GM21825 (cell line): Measurements from ENCODE around the gene PTOV1.

ENCODE experiments used
- ATAC-seq: cut with Tn5 transposase; IDR thresholded peaks from one replicate; pipeline ENCODE4 v1.9.1; 2021; ENCODE audit warnings: mild to moderate bottlenecking, moderate library complexity; ENCODE audit not compliant: unreplicated experiment

PTOV1 gene

DNA sequence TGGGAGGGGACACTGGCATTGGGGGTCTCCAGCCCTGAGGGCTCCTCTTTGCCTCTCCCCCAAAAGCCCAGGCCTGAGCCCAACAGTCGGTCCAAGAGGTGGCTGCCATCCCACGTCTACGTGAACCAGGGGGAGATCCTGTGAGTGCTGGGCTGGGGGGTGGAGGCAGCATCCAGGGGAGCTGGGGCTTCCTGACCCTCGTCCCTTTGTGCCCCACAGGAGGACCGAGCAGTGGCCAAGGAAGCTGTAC, 6.8 kb downstream of the PTOV1 start:
- ATAC-seq: no peak

DNA sequence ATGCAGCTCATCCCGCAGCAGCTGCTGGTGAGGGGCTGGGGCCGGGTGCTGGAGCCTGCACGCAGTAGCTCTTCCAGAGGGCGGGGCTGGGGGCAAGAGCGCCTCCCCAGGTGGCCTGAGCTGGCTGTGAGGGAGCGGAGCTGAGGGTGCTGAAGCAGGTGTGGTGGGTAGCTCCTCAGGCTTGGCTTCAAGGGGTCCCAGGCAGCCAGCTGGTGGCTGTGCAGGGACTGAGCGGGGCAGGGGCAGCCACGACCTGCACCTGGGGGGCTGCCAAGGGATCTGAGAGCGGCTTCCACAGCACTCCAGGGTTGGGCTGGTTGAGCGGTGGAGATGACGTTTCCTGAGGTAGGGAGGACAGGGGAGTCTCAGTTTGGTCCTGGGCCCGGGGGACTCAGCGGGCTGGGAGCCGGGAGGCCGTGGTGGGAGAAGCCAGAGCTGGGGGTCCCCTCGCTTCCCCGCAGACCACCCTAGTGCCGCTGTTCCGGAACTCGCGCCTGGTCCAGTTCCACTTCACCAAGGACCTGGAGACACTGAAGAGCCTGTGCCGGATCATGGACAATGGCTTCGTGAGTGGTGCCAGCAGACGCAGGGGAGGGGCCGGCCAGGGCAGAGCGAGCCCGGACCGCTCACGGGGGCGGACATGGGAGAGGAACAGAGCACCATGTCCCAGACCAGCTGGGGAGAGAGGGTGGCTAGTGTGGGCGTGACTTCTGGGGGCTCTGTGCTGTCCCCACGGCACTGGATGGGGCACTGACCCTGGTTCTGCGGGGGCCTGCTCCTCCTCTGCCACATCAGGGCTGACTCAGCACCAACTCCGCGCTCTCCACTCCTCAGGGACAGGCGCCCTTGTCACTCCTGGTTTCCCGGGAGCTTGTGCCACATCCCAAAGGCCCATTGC, 7.4 kb downstream of the PTOV1 start:
- no peak for ATAC-seq

DNA sequence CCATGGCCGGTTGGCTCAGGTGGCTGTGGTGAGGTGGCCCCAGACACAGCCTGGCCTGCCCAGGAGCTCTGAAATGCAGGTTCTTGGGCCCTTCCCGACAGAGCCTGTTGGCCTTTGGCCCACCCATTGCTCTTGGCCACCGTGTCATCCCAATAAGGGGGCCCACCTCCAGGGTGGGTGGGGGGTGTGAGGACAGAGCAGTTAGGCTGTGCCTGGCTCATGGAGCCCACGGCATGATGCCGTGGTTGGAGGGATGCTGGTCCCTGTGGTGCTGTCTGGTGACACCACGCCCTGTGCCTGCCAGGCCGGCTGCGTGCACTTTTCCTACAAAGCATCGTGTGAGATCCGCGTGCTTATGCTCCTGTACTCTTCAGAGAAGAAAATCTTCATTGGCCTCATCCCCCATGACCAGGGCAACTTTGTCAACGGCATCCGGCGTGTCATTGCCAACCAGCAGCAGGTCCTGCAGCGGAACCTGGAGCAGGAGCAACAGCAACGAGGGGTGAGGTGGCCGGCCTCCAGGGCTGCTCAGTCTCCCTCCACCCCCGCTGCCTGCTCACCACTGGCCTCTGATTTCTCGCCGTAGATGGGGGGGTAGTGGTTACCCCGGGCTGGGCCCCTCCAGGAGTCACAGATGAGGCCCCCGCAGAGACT, 8.8 kb downstream of the PTOV1 start:
- no peak for ATAC-seq

DNA sequence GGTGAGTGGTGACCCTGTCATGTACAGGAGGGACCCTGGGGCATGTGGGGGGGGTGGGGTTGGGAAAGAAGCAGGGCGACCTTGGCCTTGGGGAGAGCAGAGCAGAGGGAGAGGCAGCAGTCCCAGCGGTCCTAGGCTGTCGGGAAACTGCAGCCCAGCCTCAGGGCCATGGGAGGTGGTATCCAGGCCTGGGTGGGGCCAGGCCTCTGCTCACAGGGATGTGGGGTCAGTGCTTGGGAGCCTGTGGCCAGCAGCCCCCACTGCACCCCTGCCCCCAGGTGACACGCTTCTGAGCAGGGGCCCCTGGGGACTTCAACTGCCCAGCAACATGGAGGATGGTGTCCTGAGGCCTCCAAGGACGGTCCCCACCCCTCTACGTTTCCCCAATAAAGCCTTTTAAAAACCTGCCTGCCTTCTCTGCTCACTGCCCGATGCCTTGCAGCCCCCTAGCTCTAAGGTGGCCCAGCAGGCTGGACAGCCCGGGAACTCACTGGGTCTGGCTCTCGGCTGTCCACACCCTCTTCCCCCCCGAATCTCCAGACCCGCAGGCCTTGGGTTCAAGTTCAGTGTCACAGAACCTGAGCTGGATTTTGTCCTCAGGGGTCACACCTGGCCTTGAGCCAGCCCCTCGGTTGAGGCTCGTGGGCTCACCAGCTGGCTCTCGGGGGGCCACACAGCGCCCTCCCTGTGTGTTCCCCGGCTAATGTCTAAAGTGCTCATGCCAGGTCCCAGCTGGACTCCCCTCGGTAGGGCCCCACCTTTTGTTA, 9.6 kb downstream of the PTOV1 start:
- ATAC-seq: no peak

DNA sequence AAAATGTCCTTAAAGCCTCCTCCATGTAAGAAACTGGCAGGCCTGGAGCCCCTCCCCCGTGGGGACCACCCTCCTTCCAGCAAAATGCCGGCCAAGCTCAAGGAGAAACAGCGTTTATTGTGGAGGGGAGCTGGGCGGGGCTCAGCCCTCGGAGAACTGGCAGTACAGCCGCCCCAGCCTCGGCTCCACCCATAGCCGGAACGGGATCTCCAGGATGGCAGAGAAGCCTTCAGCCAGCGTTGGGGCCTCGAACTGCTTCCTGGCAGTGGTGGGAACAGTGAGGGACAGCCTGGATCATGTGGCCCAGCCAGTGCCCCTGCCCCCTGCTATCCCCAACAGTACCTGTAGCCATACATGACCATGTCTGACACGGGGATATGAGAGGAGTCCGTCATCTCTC, 10.1 kb downstream of the PTOV1 start:
- ATAC-seq: no peak

DNA sequence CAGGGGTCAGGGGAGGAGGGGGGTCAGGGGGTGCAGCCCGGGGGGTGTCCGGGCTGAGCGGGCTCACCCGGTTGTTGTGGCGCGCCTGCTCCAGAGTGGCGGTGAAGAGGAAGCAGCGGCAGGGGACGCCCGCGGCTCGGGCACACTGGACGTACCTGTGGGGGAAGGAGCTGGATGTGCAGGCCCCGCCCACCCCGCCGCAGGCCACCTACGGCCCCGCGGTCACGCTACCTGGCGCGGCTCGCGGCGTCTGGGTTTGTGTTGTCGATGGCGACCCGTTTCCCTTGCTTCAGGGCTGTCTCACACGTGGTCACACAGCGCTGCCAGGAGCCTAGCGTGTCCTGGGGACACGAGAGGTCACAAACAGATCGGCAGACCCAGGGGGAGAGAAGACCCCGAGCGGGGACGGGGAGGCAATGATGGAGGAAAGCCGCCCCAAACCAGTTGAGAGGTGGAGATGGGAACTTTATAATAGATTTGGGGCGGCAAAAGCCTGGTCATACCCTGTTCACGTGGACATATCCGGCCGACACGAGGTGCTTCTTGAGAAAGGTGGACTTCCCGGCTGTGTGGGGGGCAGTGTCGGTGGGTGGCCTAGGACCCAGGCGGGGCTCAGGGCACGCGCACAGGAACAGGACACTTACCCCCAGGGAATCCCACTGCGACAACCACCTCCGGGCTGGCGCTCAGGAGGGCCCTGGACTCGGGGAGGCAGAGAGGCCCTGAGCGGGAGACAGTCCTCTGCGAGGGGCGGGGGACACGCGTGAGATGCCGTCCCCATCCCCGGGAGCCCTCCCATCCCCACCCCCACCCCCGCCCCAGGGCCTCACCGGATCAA, 10.8 kb downstream of the PTOV1 start:
- no peak for ATAC-seq

DNA sequence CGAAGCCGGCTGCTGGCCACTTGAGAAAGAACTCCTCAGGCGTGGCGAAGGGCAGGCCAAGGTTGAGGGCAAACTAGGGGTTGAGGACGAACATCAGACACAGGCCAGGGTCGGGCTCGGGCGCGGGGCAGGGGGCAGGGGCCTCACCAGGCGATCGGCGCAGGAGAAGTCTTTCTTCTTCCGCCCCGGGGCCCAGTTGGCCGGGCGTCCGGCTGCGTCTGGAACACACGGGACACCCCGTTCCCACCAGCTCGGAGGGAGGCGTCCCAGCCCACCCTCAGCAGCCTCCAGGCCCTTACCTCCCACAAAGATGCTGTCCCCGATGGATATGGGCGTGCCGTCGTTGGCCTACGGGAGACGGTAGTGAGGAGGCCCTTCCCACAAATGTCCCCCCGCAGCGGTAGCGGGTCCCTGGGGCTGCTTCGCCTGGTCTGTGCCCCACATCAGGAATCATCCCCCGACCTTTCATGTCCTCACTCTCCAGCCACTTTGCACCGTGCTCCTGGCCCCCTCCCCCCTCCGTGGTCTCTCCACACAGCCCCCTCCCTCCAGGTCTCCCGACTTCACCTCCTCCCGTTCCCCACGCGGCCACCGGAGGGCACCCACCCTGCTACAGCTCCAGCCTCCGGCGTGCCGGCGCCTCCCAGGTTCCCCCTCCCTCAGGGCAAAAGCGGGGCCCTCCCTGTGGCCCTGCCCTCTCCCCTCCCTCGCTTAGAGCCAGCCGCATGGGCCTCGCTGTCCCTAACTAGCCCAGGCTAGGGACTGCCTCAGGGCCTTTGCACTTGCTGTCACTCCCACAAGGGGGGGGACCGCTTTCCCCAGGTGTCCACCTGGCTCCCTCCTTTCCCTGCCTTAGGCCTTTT, 11.7 kb downstream of the PTOV1 start:
- no peak for ATAC-seq

DNA sequence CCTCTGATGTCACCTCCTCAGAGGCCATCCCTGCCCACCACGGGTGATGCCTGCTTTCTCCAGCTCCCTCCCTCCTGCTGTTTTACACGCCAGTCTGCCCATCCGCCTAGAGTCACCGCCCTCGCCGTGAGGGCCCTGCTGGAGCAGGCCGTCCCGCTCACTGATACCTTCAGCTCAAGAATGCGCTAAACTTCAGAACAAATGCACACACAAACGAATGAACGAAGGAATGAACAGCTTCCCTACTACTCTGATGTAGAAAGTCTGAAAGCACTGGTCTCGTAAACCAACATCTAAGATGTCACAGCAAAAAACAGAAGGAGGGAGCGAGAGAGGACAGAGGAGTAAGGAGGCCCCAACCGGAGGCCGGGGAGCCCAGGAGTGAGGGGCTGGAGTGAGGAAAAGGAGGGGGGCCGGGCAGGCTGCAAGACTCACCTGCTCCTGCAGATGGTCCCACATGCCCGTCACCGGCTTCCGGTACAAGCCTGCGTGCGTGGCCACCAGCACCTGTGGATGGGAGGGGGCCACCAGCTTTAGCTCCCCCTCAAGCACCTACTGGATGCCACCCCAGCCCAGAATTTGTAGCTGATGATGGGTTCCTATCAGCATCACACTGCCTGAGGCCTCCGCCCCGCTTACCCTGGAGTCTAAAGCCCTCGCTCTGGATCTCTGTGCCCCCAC, 12.4 kb downstream of the PTOV1 start:
- no peak for ATAC-seq

DNA sequence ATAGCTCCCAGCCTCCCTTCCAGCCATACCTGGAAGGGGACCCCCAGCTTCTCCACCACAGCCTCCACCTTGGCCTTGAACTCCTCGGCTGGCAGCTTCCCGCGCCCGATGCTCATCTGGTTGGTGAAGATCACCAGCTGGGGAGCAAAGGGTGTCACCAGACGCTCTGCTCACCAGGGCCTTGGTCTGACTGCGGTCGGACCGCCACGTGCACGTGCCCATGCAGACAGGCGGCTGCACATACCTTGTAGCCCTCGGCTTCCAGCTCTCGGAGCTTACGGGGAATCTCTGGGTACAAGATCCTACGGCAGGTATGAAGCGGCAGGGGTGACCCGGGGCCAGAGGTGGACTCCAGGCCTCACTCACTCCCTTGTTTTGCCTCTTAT, 13.0 kb downstream of the PTOV1 start:
- ATAC-seq: no peak

DNA sequence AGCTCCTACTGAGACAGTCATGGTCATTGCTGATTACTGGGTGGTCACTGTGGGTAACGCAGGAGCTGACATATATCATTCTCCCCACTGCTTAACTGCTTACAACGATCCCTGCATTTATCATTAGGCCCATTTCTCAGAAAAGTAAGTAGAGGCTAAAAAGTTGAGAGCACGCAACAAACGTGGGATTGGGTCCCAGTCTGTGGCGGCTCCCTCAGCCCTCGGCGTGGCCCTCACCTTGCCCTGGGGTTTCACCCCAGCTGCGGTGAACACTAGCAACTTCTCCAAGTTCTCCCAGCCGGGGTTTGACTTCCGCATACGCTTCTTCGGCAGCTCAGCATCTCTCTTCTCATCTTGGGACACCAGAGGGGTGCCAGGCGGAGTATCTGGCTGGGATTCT, 13.9 kb downstream of the PTOV1 start:
- ATAC-seq: no peak

DNA sequence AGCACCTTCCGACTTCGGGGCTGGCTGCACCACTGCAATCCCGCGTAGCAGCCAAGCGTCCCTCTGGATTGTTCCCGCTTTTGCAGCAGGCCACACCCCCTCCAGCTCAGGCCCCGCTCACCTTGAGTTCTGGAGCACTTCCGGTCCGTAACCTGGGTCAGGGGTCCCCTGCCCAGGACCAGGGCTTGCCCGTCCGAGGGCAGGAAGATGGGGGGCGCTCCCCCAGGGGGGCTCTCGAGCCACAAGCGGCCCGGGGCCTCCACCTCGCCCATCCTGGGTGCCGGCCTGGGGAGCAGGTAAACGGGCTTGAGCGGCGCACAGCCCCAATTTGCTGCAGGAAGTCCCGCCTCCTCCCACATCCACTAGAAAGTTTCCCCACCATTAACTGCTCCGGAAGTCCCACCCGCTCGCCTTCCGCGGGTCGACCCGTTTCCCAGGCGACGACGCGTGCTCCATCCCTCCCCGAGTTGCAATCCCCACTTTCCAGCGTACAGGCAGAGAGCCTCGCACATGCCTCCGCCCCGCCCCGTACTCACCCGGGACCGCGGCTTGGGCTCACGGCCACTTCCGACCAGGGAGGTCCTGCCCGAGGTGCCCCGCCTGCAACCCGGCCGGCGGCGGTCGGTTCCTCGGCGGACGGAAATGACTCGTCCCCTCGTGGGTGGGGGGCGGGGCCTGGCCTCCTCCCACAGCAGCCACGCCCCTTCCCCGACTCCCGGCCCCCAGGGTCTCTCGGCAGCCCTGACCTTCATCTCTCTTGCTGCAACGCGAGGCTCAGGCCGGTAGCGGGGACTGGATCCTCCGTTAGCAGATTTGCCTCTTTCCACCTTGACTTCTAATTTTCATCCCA, 16.2 kb downstream of the PTOV1 start, which contains the start of gene PNKP:
PNKP (minus strand) TSS at position 644 of the 850 bp plus-strand sequence; CDS start at position 272, 372 bp downstream.
- ATAC-seq: peak; percentile 34

DNA sequence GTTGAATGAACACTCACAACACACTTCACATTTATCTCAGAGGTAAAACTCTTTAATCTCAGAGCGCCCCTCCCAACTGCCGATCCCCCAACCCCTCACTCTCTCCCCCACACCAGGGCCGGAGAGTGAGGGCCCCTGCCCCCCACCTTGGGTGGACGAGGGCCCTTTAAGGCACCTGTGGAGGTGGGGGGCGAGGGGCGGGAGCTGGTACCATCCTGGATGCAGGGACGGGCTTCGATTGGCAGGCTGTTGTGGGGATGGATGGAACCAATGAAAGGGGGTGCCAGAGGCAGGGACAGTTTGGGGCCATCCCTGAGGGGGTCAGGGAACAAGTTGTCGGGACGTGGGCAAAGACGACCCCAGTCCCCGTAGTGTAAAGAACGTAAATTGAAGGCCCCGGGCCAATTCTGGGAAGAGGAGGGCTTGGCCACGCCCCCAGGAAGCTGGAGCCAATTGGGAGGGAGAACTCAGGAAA, 18.1 kb downstream of the PTOV1 start:
- peak; percentile 4 for ATAC-seq

DNA sequence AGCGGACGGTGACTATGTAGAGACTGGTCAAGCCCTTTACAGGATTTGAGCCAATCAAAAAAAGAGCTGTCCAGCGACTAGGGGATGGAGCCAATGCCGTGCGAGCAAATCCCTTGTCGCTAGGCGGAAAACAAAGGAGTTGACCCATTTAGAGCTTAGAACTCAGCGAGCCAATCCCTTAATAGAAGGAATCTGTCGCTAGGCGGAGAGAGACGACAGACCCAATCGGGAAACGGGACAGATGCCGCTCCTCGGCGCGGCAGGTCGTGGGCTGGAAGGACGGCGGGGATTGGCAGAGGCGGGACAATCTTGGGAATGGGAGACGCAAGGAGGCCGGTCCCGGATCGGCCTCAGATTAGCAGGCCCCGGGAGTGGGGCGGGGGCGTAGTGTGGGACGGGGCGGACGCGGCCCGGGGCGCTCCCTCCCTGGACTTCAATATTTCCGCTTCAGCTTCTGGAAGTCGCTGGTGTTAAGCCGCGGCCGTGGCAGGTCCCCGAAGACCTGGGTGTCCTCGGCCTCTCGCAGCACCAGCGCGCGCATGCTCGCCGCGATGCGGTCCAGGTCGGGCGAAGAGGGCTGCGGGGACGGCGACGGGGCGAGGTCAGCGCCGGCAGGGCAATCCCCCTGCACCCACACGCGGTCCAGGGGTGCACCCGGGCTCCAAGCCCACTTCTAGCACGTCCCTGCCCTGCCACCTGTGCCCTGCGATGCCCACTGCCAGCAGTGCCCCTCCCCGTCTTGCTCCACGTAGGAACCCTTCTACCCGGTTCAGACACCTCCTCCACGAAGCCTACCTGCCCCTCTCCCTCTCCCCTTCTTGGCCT, 18.7 kb downstream of the PTOV1 start:
- ATAC-seq: peak; percentile 55

DNA sequence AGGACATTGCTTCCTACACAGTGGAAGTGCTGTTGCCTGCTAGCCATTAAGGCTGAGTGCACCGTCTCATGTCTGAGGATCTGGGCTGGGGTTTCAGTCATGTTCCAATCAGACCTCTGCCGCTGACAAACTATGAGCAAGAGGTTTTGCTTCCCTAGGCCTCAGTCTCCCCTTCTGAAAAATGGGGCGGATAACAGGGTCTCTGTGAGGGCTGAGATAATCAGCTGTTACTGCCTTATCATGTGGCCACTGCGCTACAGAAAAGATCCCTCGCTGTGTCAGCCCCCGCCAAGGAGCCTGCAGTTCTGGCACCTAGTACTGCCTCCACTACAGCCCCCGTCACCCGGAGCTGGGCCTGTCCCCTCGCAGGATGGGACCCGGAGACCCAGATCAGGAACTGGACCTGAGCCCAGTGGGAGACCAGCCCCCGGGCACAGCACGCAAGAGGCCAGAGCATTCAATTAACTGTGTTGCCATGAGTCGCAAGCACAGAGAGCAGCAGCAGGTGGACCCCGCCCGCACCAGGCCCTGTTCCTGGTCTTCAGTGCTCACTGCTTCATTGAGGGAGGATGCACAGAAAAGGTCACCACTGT, 19.4 kb downstream of the PTOV1 start:
- no peak for ATAC-seq

DNA sequence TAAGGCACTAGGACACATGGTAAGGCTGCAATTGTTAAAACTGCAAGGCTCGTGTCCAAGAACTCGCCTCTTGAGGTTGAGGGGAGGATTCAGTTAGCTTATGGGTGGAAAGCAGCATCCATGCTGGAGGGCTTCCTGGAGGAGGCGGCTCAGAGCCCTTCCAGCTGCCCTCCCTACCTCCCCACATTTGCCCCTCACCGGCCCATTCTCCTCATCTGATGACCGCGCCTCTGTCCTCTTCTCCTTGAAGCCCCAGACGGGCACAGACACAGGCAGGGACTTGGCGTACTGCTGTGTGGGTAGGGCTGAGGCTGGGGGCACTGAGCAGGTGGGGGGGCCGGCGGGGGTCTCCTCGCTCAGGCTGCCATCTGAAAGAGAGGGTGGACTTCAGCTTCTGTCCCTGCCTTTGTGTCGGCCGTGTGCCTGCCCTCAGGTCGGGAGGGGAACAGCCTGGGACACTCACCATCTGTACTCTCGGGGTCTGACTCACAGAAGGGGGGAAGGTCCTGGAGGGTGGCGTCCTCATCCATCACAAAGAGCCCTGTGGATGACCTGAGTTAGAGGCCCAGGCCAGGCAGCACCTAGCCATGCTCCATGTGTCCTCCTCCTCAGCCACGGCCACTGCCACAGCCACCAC, 20.5 kb downstream of the PTOV1 start:
- ATAC-seq: no peak

DNA sequence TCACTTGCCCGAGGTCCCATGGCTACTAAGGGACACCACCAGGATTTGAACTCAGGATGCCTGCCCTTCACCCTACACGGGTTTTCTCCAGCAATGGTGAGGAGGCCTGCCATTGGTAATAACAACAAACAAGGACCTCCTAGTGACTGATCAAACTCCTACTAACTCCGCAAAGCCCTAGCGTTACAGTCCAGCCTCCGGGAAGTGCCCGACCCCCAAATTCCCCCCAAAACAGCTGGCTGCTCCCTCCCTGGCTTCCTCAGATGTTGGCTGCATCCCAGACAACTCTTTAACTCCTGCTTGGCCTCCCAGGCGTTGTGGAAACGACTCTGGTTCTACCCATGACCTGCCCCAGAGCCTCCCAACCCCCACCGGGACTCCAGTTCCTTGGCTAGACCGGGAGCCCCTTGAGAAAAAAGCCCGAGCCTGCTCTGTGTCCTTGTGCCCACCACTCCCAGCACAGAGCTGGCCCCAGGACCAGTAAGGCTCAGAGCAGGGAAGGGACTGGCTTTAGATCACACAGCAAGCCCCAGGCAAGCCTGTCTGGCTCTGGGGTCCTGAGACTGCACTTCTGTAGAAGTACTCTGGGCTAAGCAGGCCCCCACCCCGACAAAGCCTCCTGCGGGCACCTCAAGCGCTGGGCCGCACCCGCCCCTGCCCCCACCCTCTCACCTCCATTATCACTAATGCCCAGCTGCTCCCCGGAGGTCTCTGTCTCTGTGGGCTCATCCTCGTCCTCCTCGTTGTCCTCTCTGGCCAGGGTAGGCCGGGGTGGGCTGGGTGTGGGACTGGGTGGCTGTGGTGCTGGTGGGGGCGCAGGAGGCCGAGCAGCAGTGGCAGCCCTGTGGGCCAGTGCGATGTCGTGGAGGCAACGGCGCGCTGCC, 21.5 kb downstream of the PTOV1 start:
- no peak for ATAC-seq
